ENCODE measurements around the gene TMPRSS4.
A peak's percentile ranks its signal among the peaks of the same experiment; 100 is the strongest.

Gene TMPRSS4

GRCh38 chr11:118161786-118162185 lies 84.9 kb downstream of the TMPRSS4 start:
- POLR2A ChIA-PET (ENCODE audit: low non-redundant PET) = no interaction called here
- no peak for DNase-seq (ENCODE audit: low spot score)
- no peak overlapping the region for H3K27ac ChIP-seq
- CTCF ChIA-PET = no interaction called here
- no peak for TF ChIP-seq CTCF (conservative IDR thresholded peaks at IDR 0.05; ENCODE audit: low read depth)

DNA sequence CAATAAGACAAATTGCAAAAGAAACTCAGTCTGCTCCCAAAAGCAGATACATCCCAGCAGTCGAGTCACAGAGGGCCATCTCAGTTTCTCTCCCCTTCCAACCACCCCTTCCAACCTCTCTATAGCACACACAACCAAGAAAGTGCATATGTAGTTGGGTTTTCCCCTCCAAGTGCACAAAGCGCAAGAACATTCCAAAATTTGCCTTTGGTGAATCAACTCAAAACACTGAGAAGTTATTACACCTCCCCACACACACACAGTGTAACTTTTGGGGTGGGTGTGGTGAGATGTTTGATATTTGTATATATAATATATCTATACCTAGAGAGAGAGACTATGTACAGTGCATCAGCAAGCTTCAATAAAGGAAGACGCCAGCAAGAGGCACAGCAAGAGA lies 86.0 kb downstream of the TMPRSS4 start:
- ChIA-PET CTCF (interaction anchor here (0.6 kb wide), 1 partner anchor 8 kb away, joined by 4 read pairs; no protein-coding TSS in a partner anchor), POLR2A (ENCODE audit: low non-redundant PET) (no interaction called here)
- DNase-seq (ENCODE audit: low spot score) = no peak
- TF ChIP-seq CTCF (conservative IDR thresholded peaks at IDR 0.05; ENCODE audit: low read depth) = no peak
- no peak overlapping the region for H3K27ac ChIP-seq

DNA sequence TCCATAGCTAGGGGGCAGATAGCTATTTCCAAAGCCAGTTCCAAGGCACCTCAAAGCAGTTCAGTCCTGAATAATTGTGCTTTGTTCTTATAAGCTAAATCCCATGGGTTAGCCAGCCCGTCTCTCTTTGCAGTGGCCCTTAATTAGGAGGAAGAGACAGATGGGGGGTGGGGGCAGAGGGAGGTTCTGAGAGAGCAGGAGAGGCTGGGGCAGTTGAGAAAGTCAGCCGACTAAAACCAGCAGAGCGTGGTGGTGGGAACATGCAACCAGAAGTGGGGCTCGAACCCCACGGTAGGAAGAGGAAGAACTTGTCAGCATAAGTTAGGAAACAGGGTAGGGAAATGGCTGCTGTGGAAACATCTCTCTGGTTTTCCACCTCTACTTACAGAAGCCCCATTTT lies 86.6 kb downstream of the TMPRSS4 start:
- H3K27ac ChIP-seq = no peak overlapping the region
- ChIA-PET CTCF (no interaction called here), POLR2A (ENCODE audit: low non-redundant PET) (interaction anchor here (0.5 kb wide), 1 partner anchor 133 kb away, joined by 5 read pairs; no protein-coding TSS in a partner anchor)
- no peak for DNase-seq (ENCODE audit: low spot score)
- no peak for TF ChIP-seq CTCF (conservative IDR thresholded peaks at IDR 0.05; ENCODE audit: low read depth)

DNA sequence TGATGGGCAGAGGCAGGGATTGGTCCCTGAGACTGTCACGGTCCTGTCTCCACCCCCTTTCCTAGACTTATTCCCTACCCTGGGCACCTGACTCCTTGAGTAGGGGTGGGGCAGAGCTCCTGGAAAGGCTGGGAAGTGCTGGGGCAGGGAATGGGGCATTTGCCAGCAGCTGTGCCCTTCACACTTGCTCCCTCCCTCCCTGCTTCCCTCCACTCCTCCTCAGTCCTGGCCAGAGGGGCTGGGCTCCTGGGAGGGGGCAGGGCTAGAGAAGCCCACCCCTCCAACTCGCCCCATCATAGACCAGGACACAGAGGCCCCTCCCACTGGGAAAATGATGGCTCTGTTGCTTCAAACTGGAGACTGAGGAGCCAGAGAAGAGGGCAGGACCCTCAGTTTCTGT lies 88.0 kb downstream of the TMPRSS4 start:
- ChIA-PET POLR2A (ENCODE audit: low non-redundant PET) (no interaction called here), CTCF (no interaction called here)
- no peak overlapping the region for H3K27ac ChIP-seq
- TF ChIP-seq CTCF (conservative IDR thresholded peaks at IDR 0.05; ENCODE audit: low read depth) = no peak
- DNase-seq (ENCODE audit: low spot score) = no peak

DNA sequence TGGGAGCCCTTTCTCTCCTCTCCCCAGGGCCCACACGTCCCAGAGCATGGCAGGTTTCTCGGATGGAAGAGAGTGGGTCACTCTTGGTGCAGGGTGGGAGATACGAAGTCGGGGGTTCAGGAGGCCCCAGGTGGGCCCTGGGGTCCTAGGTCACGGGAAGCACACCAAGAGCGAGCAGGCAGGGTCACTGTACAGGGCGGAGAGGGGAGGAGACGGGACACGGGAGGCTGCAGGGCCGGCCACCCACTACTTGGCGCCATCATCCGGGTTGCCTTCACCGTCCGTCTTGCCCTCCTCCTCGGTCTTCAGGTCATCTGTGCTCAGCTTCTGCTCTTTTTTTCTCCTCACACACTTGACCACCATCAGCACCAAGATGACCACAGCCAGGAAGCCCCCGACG lies 89.8 kb downstream of the TMPRSS4 start:
- DNase-seq (ENCODE audit: low spot score) = no peak
- no peak for TF ChIP-seq CTCF (conservative IDR thresholded peaks at IDR 0.05; ENCODE audit: low read depth)
- ChIA-PET CTCF (interaction anchor here (1.1 kb wide), 1 partner anchor 32 kb away, joined by 5 read pairs; no protein-coding TSS in a partner anchor), POLR2A (ENCODE audit: low non-redundant PET) (no interaction called here)
- peak overlapping the region; percentile 80 for H3K27ac ChIP-seq

DNA sequence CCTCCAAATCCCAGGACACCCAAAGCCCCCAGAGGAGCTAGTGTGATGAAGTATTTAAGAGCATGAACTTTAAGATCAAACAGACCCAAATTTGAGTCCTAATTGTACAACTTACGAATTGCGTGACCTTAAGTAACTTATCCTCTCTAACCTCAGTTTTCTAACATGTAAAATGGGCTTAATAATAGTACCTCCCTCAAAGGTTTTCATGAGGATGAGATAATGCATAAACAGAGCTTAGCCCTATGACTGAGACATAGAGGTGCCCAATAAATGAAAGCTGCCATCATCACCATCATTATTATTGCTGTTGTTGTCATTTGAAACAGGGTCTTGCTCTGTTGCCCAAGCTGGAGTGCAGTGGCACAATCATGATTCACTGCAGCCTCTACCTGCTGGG lies 90.4 kb downstream of the TMPRSS4 start:
- no peak for TF ChIP-seq CTCF (conservative IDR thresholded peaks at IDR 0.05; ENCODE audit: low read depth)
- POLR2A ChIA-PET (ENCODE audit: low non-redundant PET) = no interaction called here
- DNase-seq (ENCODE audit: low spot score) = no peak

GRCh38 chr11:118167906-118168305 lies 91.0 kb downstream of the TMPRSS4 start:
- ChIA-PET POLR2A (ENCODE audit: low non-redundant PET) (no interaction called here), CTCF (interaction anchor here (0.5 to 1.1 kb wide), 2 partner anchors 13 to 91 kb away, joined by 3 to 5 read pairs; no protein-coding TSS in a partner anchor)
- no peak for TF ChIP-seq CTCF (conservative IDR thresholded peaks at IDR 0.05; ENCODE audit: low read depth)
- no peak for DNase-seq (ENCODE audit: low spot score)
- H3K27ac ChIP-seq = no peak overlapping the region

More for the DNA sequence above, 90.4 kb downstream of the TMPRSS4 start:
- CTCF ChIA-PET = interaction anchor here (0.5 kb wide), 2 partner anchors 92 to 495 kb away, joined by 3 to 5 read pairs; no protein-coding TSS in a partner anchor
- H3K27ac ChIP-seq = no peak overlapping the region
